ENCODE measurements around the gene CDC40. TPM values are rescaled to one million over a fixed set of nuclear protein-coding genes. Genes with fewer than 3 reads are reported as not detected.

Gene CDC40
- total RNA-seq, 4 donors from 2014 or later = 14.6 to 19.7 (median 16.5) TPM

DNA sequence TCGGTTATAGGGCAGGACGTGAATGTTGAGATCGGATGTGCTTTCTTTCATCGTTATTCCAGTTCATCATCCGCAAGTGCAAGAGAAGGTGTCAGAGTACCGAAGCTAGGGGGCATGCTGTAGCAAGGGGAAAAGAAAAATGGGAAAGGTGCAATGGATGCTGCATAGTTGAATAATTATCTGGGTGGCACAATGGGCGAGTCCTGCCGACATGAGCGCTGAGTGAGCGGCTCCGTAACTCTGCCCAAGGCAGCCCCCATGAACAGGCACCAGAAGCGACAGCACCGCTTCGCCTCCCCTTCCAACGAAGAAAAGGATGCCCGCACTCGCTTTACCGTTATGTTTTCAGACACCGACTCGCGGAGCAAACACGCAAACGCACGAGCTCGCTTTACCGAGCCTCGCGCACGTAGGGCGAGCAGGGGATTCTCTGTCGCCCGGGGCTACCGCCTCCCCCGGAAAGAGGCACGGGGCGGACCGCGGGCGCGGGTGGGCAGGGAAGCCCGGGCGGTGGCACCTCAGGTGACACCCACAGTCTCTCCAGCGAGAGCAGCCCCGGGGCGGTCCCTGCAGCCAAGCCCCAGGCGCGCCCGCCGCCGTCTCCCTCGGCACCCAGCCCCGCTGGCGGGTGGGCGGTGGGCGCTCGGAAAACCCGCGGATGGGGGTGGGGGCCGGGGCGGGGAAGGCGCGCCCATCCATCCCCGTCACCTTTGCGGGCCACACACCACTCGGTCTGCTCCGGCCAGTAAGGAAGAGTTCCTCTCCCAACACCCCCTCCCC lies 1.4 kb upstream of the CDC40 start:
- H3K27ac ChIP-seq = peak overlapping the region; percentile 22 to 83 (median 64)
- in situ Hi-C loops (cut with MboI; ENCODE audit: low sequenced_read_pairs in 4 of 4) = loop anchor here in 3 of 4 donors (25.0 kb wide), 1 partner anchor 492 kb away; the partner anchor contains the start of genes AK9 (in 3 of the 3) and FIG4 (in 3 of the 3)
- H3K4me3 ChIP-seq = peak overlapping the region; percentile 81 to 99 (median 87)
- ATAC-seq (no peak), DNase-seq (peak in 1 of 2 donors; percentile 11)
- no peak for TF ChIP-seq POLR2A (IDR thresholded peaks at IDR 0.05)
- TF ChIP-seq CTCF (IDR thresholded peaks at IDR 0.05 in 4 of 5, conservative IDR thresholded peaks at IDR 0.05 in 1 of 5) = peak in 4 of 5 experiments; percentile 24 to 59 (median 46)
- intact Hi-C loops (cut with DNase I; ENCODE audit: low total_unique reads) = loop anchor here (2.0 kb wide), 1 partner anchor 212 kb away; no protein-coding TSS in a partner anchor
- no peaks in the 10 kb centered on the region for H3K36me3 ChIP-seq
- H3K9me3 ChIP-seq = no peaks in the 10 kb centered on the region
- peaks cover 0 to 6% (median 0%) of the 10 kb centered on the region in 3 donors for H3K27me3 ChIP-seq
- peaks cover 30 to 37% of the 10 kb centered on the region in 2 donors for H3K4me1 ChIP-seq

DNA sequence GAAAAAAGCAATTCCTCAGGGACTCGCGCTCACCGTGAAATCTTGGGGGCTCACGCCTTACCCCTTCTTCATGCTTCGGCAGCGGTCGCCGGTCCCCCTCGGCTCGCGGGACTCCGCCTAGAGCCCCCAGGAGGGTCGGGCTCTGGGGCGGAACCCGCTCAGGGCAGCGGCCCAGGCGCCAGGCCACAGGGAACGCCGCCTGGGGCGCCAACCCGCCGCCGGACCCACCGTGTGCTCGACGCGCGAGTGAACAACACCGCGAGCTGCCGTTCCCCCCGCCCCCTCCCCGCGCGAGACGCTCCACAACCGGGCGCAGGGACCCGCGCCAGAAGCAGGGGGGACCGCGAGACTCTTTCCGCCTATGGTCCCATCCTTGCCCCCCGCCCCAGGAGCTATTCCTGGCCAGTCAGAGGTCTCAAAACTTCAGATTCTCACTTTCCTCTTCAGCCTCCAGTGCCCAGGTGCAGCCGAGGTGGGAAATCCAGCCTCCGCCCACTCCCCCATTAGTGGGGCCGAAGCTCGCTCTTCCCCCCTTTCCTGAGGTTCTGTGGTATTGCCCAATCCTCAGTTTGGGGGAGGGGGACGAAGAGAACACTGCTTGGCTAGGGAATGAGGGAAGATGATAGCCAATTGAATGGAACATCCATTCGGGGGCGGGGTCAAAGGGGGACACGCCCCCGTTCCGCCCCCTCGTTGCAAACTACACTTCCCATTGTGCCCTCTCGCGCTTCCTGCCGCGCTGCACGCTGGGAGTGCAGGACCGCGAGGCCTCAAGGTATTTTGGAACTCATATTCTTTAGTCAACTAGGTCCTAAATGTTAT lies 610 bp upstream of the CDC40 start, which contains the start of gene WASF1:
WASF1 (minus strand) TSS at position 265 of the 822 bp plus-strand sequence. CDS start 52,069 bp downstream, outside the sequence.
- TF ChIP-seq CTCF (IDR thresholded peaks at IDR 0.05 in 4 of 5, conservative IDR thresholded peaks at IDR 0.05 in 1 of 5) = peak in 1 of 5 experiments; percentile 16
- TF ChIP-seq POLR2A (IDR thresholded peaks at IDR 0.05) = peak in 1 of 2 donors; percentile 27
- intact Hi-C loops (cut with DNase I; ENCODE audit: low total_unique reads) = loop anchor here (1.0 to 10.0 kb wide), 5 partner anchors 211 to 805 kb away; partner anchors contain the start of genes AK9, CDK19, DDO and FIG4
- Histone ChIP-seq H3K9me3 (no peaks in the 10 kb centered on the region), H3K27ac (peak within 1 kb of the TSS; percentile 80 to 93 (median 84)), H3K4me1 (peaks cover 38 to 45% of the 10 kb centered on the region in 2 donors), H3K27me3 (peaks cover 0 to 6% (median 0%) of the 10 kb centered on the region in 3 donors), H3K4me3 (peak within 1 kb of the TSS; percentile 81 to 99 (median 87)), H3K36me3 (no peaks in the 10 kb centered on the region)
- DNase-seq (peak; percentile 87 to 91), ATAC-seq (peak; percentile 99)
- in situ Hi-C loops (cut with MboI; ENCODE audit: low sequenced_read_pairs in 4 of 4) = loop anchor here in 3 of 4 donors (25.0 kb wide), 1 partner anchor 492 kb away; the partner anchor contains the start of genes AK9 (in 3 of the 3) and FIG4 (in 3 of the 3)

DNA sequence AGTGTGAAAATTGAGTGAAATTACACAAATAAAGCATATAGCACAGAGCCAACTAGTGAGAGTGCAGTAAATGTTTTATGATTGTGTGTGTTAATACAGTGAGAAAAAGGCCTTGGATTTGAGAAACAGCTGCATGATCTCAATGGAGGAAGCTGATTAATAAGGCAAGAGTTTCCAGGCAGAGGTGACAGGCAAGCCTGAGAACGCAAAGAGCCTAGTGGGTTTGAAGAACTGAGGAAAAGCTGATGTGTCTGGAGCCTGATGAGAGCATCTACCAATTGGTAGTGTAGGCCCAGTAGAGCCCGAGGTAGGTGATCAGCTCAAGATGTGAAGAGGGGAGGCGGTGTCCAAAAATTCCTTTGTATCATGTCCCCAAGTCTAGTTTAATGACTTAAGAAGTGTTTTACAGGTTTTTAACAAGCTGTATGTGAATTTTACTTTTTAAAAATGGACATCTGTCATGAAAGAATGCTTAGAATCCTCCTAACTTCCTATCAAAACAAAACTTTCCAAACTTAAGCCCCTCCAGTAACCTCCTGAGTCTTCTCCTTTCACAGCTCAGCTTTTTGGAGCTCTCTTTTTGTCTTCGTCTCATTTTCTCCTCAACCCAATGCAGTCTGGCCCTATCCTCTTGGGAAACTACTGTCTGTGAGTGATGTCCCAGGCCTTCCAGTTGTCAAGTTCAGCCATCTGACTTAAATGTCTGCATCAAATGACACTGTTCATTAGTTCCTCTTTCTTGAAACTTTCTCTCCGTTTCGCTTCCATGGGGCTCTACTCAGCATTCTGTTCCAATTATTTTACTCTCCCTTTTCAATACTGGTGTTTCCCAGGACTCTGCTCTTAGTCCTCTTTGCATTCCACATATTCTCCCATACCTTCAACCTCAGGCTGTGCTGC lies 1.2 kb downstream of the CDC40 start:
- ATAC-seq = no peak
- H3K36me3 ChIP-seq = no peaks in the 10 kb centered on the region
- H3K4me3 ChIP-seq = peak overlapping the region; percentile 81 to 99 (median 87)
- TF ChIP-seq POLR2A (IDR thresholded peaks at IDR 0.05) (no peak), CTCF (IDR thresholded peaks at IDR 0.05 in 4 of 5, conservative IDR thresholded peaks at IDR 0.05 in 1 of 5) (no peak)
- no peak for DNase-seq
- H3K27ac ChIP-seq = peak overlapping the region; percentile 80 to 93 (median 84)
- H3K27me3 ChIP-seq = peaks cover 0 to 3% (median 0%) of the 10 kb centered on the region in 3 donors
- peaks cover 47 to 48% of the 10 kb centered on the region in 2 donors for H3K4me1 ChIP-seq
- intact Hi-C loops (cut with DNase I; ENCODE audit: low total_unique reads) (loop anchor here (10.0 kb wide), 3 partner anchors 487 to 803 kb away; partner anchors contain the start of genes AK9, CDK19, FIG4 and RPF2), in situ Hi-C loops (cut with MboI; ENCODE audit: low sequenced_read_pairs in 4 of 4) (loop anchor here in 3 of 4 donors (25.0 kb wide), 1 partner anchor 494 kb away; the partner anchor contains the start of genes AK9 (in 3 of the 3) and FIG4 (in 3 of the 3))
- H3K9me3 ChIP-seq = no peaks in the 10 kb centered on the region
